ENCODE measurements around the gene MAPKAPK3. TPM values are rescaled to one million over a fixed set of nuclear protein-coding genes. Genes with fewer than 3 reads are reported as not detected.

The MAPKAPK3 gene
- total and polyA plus RNA-seq, 2 donors (not counting 3 experiments of a cell fraction or from before 2014, with no cell fraction given): 21.3 to 30.5 TPM

- TF ChIP-seq, protein P1, sequence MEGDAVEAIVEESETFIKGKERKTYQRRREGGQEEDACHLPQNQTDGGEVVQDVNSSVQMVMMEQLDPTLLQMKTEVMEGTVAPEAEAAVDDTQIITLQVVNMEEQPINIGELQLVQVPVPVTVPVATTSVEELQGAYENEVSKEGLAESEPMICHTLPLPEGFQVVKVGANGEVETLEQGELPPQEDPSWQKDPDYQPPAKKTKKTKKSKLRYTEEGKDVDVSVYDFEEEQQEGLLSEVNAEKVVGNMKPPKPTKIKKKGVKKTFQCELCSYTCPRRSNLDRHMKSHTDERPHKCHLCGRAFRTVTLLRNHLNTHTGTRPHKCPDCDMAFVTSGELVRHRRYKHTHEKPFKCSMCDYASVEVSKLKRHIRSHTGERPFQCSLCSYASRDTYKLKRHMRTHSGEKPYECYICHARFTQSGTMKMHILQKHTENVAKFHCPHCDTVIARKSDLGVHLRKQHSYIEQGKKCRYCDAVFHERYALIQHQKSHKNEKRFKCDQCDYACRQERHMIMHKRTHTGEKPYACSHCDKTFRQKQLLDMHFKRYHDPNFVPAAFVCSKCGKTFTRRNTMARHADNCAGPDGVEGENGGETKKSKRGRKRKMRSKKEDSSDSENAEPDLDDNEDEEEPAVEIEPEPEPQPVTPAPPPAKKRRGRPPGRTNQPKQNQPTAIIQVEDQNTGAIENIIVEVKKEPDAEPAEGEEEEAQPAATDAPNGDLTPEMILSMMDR (IDR thresholded peaks at IDR 0.05; ENCODE audit: extremely low read depth in 1 of 2, insufficient read depth in 1 of 2, low read depth in 1 of 2, low read length in 2 of 2): no peak
- no peak for TF ChIP-seq POLR2AphosphoS5 (IDR thresholded peaks at IDR 0.05; ENCODE audit: insufficient read depth, low read depth, low read length)
- TF ChIP-seq GATA2 (IDR thresholded peaks at IDR 0.05; ENCODE audit: insufficient read depth, insufficient read length, low read depth, low read length): no peak
- no peak for TF ChIP-seq FOS (IDR thresholded peaks at IDR 0.05; ENCODE audit: borderline replicate concordance, insufficient read depth, low read length)
- no peak for TF ChIP-seq POLR2A (IDR thresholded peaks at IDR 0.05; ENCODE audit: low read depth, low read length)
- TF ChIP-seq JUN (IDR thresholded peaks at IDR 0.05; ENCODE audit: borderline replicate concordance, insufficient read depth, insufficient read length, low read depth): no peak
- no peak for TF ChIP-seq MAX (IDR thresholded peaks at IDR 0.05; ENCODE audit: insufficient read depth, insufficient read length)
- no peak for TF ChIP-seq MYC (IDR thresholded peaks at IDR 0.05; ENCODE audit: low read depth, low read length)
- TF ChIP-seq EZH2 (IDR thresholded peaks at IDR 0.05; ENCODE audit: borderline replicate concordance, low read depth, low read length, severe bottlenecking): no peak
- CTCF ChIA-PET: no interaction called here
- DNase-seq (ENCODE audit: low read depth, low spot score): no peak
- H3K9me3 ChIP-seq (replicated peaks; ENCODE audit: control insufficient read depth, insufficient read depth, low read length): no peaks in the 10 kb centered on the region
- FAIRE-seq: no peak
- no peaks in the 10 kb centered on the region for H3K27me3 ChIP-seq (ENCODE audit: control insufficient read depth in 2 of 2, insufficient read depth in 2 of 2, low read length in 2 of 2)
- H3K9ac ChIP-seq (replicated peaks; ENCODE audit: extremely low read depth, insufficient read depth, low read length): no peak overlapping the region
- H3K36me3 ChIP-seq (ENCODE audit: control insufficient read depth in 2 of 2, extremely low read depth in 1 of 2, insufficient read depth in 2 of 2, low read length in 2 of 2): no peaks in the 10 kb centered on the region
- H3K79me2 ChIP-seq (ENCODE audit: control insufficient read depth, insufficient read depth, low read length): no peaks in the 10 kb centered on the region
- no peak overlapping the region for H3K4me3 ChIP-seq (replicated peaks in 1 of 3; ENCODE audit: insufficient read depth in 1 of 3, low read depth in 1 of 3, low read length in 3 of 3)
- H3K4me2 ChIP-seq (ENCODE audit: insufficient read depth, low read length): no peak overlapping the region
- dilution Hi-C loops (cut with MboI; ENCODE audit: extremely low pct_ligation_motif_present, low sequenced_read_pairs): no loop called here
- intact Hi-C loops (cut with micrococcal nuclease): no loop called here
- no peak overlapping the region for H2AFZ ChIP-seq (ENCODE audit: low read depth, low read length)
- no TSS peak for BruUV-seq (replicated peaks)
- H4K20me1 ChIP-seq (replicated peaks; ENCODE audit: control insufficient read depth, extremely low read depth, insufficient read depth, low read length): no peaks in the 10 kb centered on the region
- H3K4me1 ChIP-seq (ENCODE audit: control insufficient read depth, extremely low read depth, insufficient read depth, low read length): peaks cover 7% of the 10 kb centered on the region
- no peak overlapping the region for H3K27ac ChIP-seq (ENCODE audit: insufficient read depth, low read depth, low read length)
- POLR2A ChIA-PET: no interaction called here
- H3K9me1 ChIP-seq (replicated peaks; ENCODE audit: control insufficient read depth, extremely low read depth, insufficient read depth, low read length): no peaks in the 10 kb centered on the region
Observed at GRCh38 chr3:50622881-50623280, 5.9 kb downstream of the MAPKAPK3 start.

Measured in endothelial cell of umbilical vein (primary cell).